ENCODE data around the gene LMF1. TPM values are rescaled to one million over a fixed set of nuclear protein-coding genes. Genes with fewer than 3 reads are reported as not detected.

LMF1 gene
- total and polyA plus RNA-seq, 2 of the 4 experiments (the other 2 are of a cell fraction), result 7.7 to 13.1 TPM

DNA sequence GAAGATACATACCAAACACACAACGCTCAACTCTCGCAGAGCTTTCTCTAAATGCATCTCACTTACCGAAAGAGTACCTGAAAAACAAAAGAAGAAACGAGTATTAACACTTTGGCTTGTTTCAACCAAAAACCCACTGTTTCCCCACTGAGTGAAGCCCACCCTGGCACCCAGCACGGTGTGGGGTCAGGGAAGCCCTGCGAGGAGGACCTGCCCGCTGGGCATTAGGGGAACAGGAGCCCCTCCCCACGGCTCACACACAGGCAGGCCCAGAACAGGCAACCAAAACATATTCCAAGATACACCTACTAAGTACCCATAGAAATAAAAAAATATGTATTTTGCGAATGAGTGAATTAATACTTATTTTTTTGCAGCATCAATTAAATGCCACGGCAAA, 36.6 kb downstream of the LMF1 start:
- no peak overlapping the region for H4K5ac ChIP-seq (ENCODE audit: low read depth, low read length)
- H4K8ac ChIP-seq (ENCODE audit: low read depth in 2 of 2, low read length in 2 of 2), result no peak overlapping the region
- H2AK9ac ChIP-seq (replicated peaks; ENCODE audit: low read depth, low read length, poor library complexity), result no peak overlapping the region
- H3K4me3 ChIP-seq (ENCODE audit: insufficient read depth, low read depth, low read length), result no peak overlapping the region
- no peak overlapping the region for H3K56ac ChIP-seq (ENCODE audit: extremely low read depth, insufficient read depth, low read length)
- intact Hi-C loops (cut with micrococcal nuclease), result no loop called here
- H3K18ac ChIP-seq (ENCODE audit: low read depth, low read length), result no peak overlapping the region
- no peak overlapping the region for H3K23ac ChIP-seq (ENCODE audit: low read depth, low read length)
- H3K4me1 ChIP-seq (ENCODE audit: control insufficient read depth, insufficient read depth, low read length), result no peaks in the 10 kb centered on the region
- H4K20me1 ChIP-seq (ENCODE audit: insufficient read depth, low read length), result no peaks in the 10 kb centered on the region
- H3K14ac ChIP-seq (replicated peaks; ENCODE audit: low read depth, low read length), result no peak overlapping the region
- no peaks in the 10 kb centered on the region for H3K27me3 ChIP-seq (ENCODE audit: control insufficient read depth, insufficient read depth, low read length)
- H3K4ac ChIP-seq (ENCODE audit: low read depth, low read length), result no peak overlapping the region
- H3K79me1 ChIP-seq (ENCODE audit: low read depth in 1 of 2, low read length in 2 of 2), result no peaks in the 10 kb centered on the region
- no peak overlapping the region for H4K91ac ChIP-seq (ENCODE audit: insufficient read depth, low read depth, low read length)
- H3K9me1 ChIP-seq (ENCODE audit: insufficient read depth, low read length), result no peaks in the 10 kb centered on the region
- no peaks in the 10 kb centered on the region for H3K9me3 ChIP-seq (ENCODE audit: control insufficient read depth, insufficient read depth, low read length)
- DNase-seq (no peak), ATAC-seq (ENCODE audit: low read depth) (no peak)
- H3K9ac ChIP-seq (ENCODE audit: low read depth, low read length), result no peak overlapping the region
- in situ Hi-C loops (cut with MboI; ENCODE audit: low sequenced_read_pairs), result no loop called here
- no peak overlapping the region for H2BK120ac ChIP-seq (ENCODE audit: low read depth, low read length)
- BruUV-seq (replicated peaks), result no TSS peak
- H3K4me2 ChIP-seq (ENCODE audit: low read depth, low read length), result no peak overlapping the region
- dilution Hi-C loops (cut with HindIII; ENCODE audit: low sequenced_read_pairs, unreplicated experiment), result no loop called here
- WGBS, 2 experiments (ENCODE audit: extremely low coverage in 2 of 2, insufficient read length in 1 of 2), result 83% methylated on average over 2 of the region's 10 CpGs; no CpG with 5 or more reads in 1 of the 2 experiments
- ChIA-PET CTCF (no interaction called here), POLR2A (ENCODE audit: unreplicated experiment) (no interaction called here)
- no peak overlapping the region for H3K27ac ChIP-seq (ENCODE audit: insufficient read depth, low read length)
- no peak overlapping the region for H2BK5ac ChIP-seq (ENCODE audit: low read depth, low read length, poor library complexity, severe bottlenecking)
- peaks cover 8% of the 10 kb centered on the region for H3K36me3 ChIP-seq (ENCODE audit: control insufficient read depth, insufficient read depth, low read length)
- no peak overlapping the region for H2AFZ ChIP-seq (replicated peaks; ENCODE audit: low read length, poor library complexity)
- no peak overlapping the region for H2BK15ac ChIP-seq (ENCODE audit: low read depth, low read length)
- H2BK20ac ChIP-seq (ENCODE audit: low read depth, low read length), result no peak overlapping the region
- TF ChIP-seq RCOR1 (IDR thresholded peaks at IDR 0.05; ENCODE audit: insufficient replicate concordance, low read length) (no peak), MAFK (IDR thresholded peaks at IDR 0.05; ENCODE audit: low read depth, low read length) (no peak), MXI1 (IDR thresholded peaks at IDR 0.05; ENCODE audit: borderline replicate concordance, low read depth, low read length) (no peak), MAZ (IDR thresholded peaks at IDR 0.05; ENCODE audit: borderline replicate concordance, low read depth, low read length) (no peak), RAD21 (IDR thresholded peaks at IDR 0.05; ENCODE audit: low read length) (no peak), RFX5 (IDR thresholded peaks at IDR 0.05; ENCODE audit: low read depth, low read length) (no peak), BHLHE40 (IDR thresholded peaks at IDR 0.05; ENCODE audit: low read depth, low read length) (no peak), CEBPB (IDR thresholded peaks at IDR 0.05; ENCODE audit: low read depth, low read length) (no peak), NFE2L2 (IDR thresholded peaks at IDR 0.05; ENCODE audit: low read depth, low read length) (no peak), POLR2A (IDR thresholded peaks at IDR 0.05; ENCODE audit: low read depth, low read length) (no peak), FOS (IDR thresholded peaks at IDR 0.05; ENCODE audit: low read depth, low read length) (no peak), SMC3 (IDR thresholded peaks at IDR 0.05; ENCODE audit: low read depth, low read length) (no peak), CHD1 (IDR thresholded peaks at IDR 0.05; ENCODE audit: low read depth, low read length) (no peak)
- TF ChIP-seq, protein P1, sequence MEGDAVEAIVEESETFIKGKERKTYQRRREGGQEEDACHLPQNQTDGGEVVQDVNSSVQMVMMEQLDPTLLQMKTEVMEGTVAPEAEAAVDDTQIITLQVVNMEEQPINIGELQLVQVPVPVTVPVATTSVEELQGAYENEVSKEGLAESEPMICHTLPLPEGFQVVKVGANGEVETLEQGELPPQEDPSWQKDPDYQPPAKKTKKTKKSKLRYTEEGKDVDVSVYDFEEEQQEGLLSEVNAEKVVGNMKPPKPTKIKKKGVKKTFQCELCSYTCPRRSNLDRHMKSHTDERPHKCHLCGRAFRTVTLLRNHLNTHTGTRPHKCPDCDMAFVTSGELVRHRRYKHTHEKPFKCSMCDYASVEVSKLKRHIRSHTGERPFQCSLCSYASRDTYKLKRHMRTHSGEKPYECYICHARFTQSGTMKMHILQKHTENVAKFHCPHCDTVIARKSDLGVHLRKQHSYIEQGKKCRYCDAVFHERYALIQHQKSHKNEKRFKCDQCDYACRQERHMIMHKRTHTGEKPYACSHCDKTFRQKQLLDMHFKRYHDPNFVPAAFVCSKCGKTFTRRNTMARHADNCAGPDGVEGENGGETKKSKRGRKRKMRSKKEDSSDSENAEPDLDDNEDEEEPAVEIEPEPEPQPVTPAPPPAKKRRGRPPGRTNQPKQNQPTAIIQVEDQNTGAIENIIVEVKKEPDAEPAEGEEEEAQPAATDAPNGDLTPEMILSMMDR (conservative IDR thresholded peaks at IDR 0.05; ENCODE audit: low read depth, low read length), result no peak
- TF ChIP-seq, protein P2, sequence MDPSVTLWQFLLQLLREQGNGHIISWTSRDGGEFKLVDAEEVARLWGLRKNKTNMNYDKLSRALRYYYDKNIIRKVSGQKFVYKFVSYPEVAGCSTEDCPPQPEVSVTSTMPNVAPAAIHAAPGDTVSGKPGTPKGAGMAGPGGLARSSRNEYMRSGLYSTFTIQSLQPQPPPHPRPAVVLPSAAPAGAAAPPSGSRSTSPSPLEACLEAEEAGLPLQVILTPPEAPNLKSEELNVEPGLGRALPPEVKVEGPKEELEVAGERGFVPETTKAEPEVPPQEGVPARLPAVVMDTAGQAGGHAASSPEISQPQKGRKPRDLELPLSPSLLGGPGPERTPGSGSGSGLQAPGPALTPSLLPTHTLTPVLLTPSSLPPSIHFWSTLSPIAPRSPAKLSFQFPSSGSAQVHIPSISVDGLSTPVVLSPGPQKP (IDR thresholded peaks at IDR 0.05; ENCODE audit: borderline replicate concordance, low read depth, low read length), result no peak
- no peak overlapping the region for H2AK5ac ChIP-seq (ENCODE audit: low read depth, low read length)
